ENCODE data around the gene ZNF576. TPM values are rescaled to one million over a fixed set of nuclear protein-coding genes. Genes with fewer than 3 reads are reported as not detected.
"Not testable (repeated sequence)": the region's sequence is repeated elsewhere in the genome, so short reads cannot be mapped to it uniquely, and the experiment has no call there.

Gene ZNF576
- total RNA-seq, 1 experiment from 2014 or later: 18.4 TPM

DNA sequence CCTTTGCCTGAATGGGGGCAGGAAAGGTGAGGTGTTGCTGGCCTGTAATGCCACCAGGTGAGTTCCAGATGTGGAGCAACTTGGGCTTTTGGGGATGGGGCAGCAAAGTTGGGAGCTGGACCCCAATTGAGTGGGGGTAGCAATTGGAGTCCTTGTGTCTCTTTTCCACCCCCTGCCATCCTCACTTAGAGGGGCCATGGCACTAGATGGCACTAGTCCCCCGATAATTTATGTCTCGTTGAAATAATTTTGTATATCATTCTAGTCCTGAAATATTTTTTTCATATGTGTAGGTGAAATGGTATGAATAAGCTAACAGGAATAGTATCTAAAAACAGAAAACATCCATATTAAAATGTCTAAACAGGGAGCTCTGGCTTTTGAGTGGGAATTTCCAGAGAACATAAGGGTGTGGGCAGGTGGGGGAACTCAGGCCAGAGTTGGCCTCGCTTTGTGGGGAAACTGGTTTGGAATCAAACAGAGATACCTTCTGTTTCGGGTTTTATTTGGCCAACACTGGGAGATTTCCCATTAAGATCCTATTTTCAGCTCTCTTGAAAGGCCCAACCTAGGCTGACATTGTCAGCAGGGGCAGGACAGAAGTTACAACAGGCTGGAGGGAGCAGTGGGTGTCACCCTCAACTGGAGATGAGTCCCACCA, 3.4 kb downstream of the ZNF576 start:
- no peak for DNase-seq (ENCODE audit: unreplicated experiment)
- Mint-ChIP-seq H3K27ac (ENCODE audit: low read depth, unreplicated experiment) (no peak overlapping the region), H3K4me3 (ENCODE audit: unreplicated experiment) (no peak overlapping the region), H3K36me3 (ENCODE audit: insufficient read depth, unreplicated experiment) (peaks cover 31% of the 10 kb centered on the region), H3K9me3 (ENCODE audit: unreplicated experiment) (no peaks in the 10 kb centered on the region), H3K4me1 (ENCODE audit: insufficient read depth, unreplicated experiment) (peaks cover 13% of the 10 kb centered on the region), H3K27me3 (ENCODE audit: insufficient read depth, unreplicated experiment) (no peaks in the 10 kb centered on the region)
- POLR2A ChIA-PET: no interaction called here
- CTCF ChIA-PET: interaction anchor here (1.2 to 1.6 kb wide), 3 partner anchors 26 to 68 kb away, joined by 5 to 6 read pairs (median 5); no protein-coding TSS in a partner anchor
- intact Hi-C loops (cut with micrococcal nuclease): loop anchor here (5.0 kb wide), 1 partner anchor 183 kb away; the partner anchor contains the start of gene KCNN4
- TF ChIP-seq, protein P1, sequence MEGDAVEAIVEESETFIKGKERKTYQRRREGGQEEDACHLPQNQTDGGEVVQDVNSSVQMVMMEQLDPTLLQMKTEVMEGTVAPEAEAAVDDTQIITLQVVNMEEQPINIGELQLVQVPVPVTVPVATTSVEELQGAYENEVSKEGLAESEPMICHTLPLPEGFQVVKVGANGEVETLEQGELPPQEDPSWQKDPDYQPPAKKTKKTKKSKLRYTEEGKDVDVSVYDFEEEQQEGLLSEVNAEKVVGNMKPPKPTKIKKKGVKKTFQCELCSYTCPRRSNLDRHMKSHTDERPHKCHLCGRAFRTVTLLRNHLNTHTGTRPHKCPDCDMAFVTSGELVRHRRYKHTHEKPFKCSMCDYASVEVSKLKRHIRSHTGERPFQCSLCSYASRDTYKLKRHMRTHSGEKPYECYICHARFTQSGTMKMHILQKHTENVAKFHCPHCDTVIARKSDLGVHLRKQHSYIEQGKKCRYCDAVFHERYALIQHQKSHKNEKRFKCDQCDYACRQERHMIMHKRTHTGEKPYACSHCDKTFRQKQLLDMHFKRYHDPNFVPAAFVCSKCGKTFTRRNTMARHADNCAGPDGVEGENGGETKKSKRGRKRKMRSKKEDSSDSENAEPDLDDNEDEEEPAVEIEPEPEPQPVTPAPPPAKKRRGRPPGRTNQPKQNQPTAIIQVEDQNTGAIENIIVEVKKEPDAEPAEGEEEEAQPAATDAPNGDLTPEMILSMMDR (IDR thresholded peaks at IDR 0.05; ENCODE audit: unreplicated experiment): no peak
- BruUV-seq (replicated peaks): no TSS peak

DNA sequence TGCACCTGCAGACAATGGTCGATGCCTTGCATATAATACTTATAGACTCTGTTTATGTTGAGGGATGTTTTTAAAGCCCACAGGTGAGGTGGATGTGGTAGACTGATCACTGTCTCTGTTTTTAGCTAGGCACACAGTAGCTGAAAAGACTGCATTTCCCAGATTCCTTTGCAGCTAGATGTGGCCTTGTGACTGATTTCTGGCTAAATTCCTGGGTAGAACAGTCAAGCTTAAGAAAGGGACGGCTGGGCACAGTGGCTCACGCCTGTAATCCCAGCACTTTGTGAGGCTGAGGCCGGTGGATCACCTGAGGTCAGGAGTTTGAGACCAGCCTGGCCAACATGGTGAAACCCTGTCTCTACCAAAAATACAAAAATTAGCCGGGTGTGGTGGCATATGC, 3.9 kb downstream of the ZNF576 start:
- H3K9me3 Mint-ChIP-seq (ENCODE audit: unreplicated experiment); H3K4me3 Mint-ChIP-seq (ENCODE audit: unreplicated experiment); intact Hi-C loops (cut with micrococcal nuclease); H3K27ac Mint-ChIP-seq (ENCODE audit: low read depth, unreplicated experiment); POLR2A ChIA-PET; H3K27me3 Mint-ChIP-seq (ENCODE audit: insufficient read depth, unreplicated experiment); BruUV-seq (replicated peaks); DNase-seq (ENCODE audit: unreplicated experiment): not testable (repeated sequence)
- Mint-ChIP-seq H3K36me3 (ENCODE audit: insufficient read depth, unreplicated experiment) (peaks cover 28% of the 10 kb centered on the region), H3K4me1 (ENCODE audit: insufficient read depth, unreplicated experiment) (peaks cover 13% of the 10 kb centered on the region)
- CTCF ChIA-PET: interaction anchor here (1.2 to 1.6 kb wide), 3 partner anchors 27 to 69 kb away, joined by 5 to 6 read pairs (median 5); no protein-coding TSS in a partner anchor

DNA sequence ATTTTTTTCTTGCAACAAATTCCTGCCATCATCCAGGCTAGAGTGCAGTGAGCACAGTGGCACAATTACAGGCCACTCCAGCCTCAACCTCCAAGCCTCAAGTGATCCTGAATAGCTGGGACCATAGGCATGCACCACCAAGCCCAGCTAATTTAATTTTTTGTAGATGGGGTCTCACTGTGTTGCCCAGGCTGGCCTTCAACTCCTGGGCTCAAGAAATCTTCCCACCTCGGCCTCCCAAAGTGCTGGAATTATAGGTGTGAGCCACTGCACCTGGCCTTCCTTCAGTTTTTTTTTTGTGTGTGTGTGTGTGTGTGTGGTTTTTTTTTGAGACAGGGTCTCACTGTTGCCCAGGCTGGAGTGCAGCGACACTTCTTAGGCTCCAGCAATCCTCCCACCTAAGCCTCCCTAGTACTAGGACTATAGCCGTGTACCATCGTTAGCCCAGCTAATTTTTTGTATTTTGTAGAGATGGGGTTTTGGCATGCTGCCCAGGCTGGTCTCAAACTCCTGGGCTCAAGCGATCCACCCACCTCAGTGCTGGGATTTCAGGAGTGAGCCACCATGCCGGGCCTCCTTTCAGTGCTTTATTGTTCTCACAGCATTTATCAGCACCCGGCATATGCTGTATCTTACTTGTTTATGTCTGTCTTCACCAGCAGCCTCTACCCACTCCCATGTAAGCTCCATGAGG, 9.6 kb downstream of the ZNF576 start:
- H3K27me3 Mint-ChIP-seq (ENCODE audit: insufficient read depth, unreplicated experiment): no peaks in the 10 kb centered on the region
- TF ChIP-seq, protein P1 (IDR thresholded peaks at IDR 0.05; ENCODE audit: unreplicated experiment): no peak
- POLR2A ChIA-PET: interaction anchor here (0.6 to 5.1 kb wide), 4 partner anchors 10 to 62 kb away, joined by 3 to 45 read pairs (median 3); partner anchors contain the start of genes IRGQ and ZNF576
- peaks cover 9% of the 10 kb centered on the region for H3K4me1 Mint-ChIP-seq (ENCODE audit: insufficient read depth, unreplicated experiment)
- DNase-seq (ENCODE audit: unreplicated experiment): no peak
- H3K4me3 Mint-ChIP-seq (ENCODE audit: unreplicated experiment): no peak overlapping the region
- BruUV-seq (replicated peaks): no TSS peak
- peak overlapping the region; percentile 80 for H3K27ac Mint-ChIP-seq (ENCODE audit: low read depth, unreplicated experiment)
- CTCF ChIA-PET: interaction anchor here (0.5 to 1.5 kb wide), 3 partner anchors 8 to 157 kb away, joined by 3 read pairs; no protein-coding TSS in a partner anchor
- intact Hi-C loops (cut with micrococcal nuclease): no loop called here
- H3K36me3 Mint-ChIP-seq (ENCODE audit: insufficient read depth, unreplicated experiment): peaks cover 13% of the 10 kb centered on the region
- H3K9me3 Mint-ChIP-seq (ENCODE audit: unreplicated experiment): no peaks in the 10 kb centered on the region

DNA sequence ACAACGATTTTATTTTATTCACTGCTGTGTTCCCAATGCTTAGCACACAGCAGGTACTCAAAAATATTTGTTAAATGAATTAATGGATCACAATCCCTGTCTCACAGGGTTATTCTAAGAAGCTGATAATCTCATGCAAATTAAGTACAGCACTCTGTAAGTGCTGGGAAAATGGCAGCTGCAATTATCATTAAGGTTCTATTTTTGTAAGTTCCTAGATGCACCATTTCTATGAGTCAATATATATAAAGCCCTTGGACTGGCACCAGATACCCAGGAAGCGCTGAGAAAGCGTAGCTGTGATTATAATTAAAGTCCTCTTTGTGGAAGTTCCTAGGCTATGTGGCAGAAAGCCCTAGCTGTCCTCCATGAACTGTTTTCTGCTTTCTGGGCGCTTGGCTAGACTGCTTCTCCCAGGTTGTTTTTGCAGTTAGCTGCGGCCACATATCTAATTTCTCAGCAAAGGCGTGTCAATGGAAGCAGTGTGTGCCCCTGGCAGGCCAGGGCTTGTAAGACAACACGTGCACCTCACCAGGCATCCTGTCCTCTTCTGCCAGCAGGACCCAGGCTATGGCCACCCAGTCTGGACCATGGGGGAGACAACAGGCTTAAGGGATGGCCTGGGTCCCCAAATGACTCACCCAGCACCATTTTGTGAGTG, 10.3 kb downstream of the ZNF576 start:
- Mint-ChIP-seq H3K4me3 (ENCODE audit: unreplicated experiment) (no peak overlapping the region), H3K36me3 (ENCODE audit: insufficient read depth, unreplicated experiment) (peaks cover 13% of the 10 kb centered on the region), H3K4me1 (ENCODE audit: insufficient read depth, unreplicated experiment) (peaks cover 9% of the 10 kb centered on the region), H3K9me3 (ENCODE audit: unreplicated experiment) (no peaks in the 10 kb centered on the region), H3K27me3 (ENCODE audit: insufficient read depth, unreplicated experiment) (no peaks in the 10 kb centered on the region), H3K27ac (ENCODE audit: low read depth, unreplicated experiment) (peak overlapping the region; percentile 80)
- POLR2A ChIA-PET: interaction anchor here (0.6 to 5.1 kb wide), 6 partner anchors 10 to 74 kb away, joined by 3 to 45 read pairs (median 3); partner anchors contain the start of genes IRGQ, ZNF575 and ZNF576
- no TSS peak for BruUV-seq (replicated peaks)
- DNase-seq (ENCODE audit: unreplicated experiment): no peak
- intact Hi-C loops (cut with micrococcal nuclease): no loop called here
- CTCF ChIA-PET: interaction anchor here (0.5 to 0.8 kb wide), 2 partner anchors 9 to 160 kb away, joined by 3 read pairs; no protein-coding TSS in a partner anchor
- TF ChIP-seq, protein P1 (IDR thresholded peaks at IDR 0.05; ENCODE audit: unreplicated experiment): no peak
